ENCODE results near the gene ARHGAP15.

The ARHGAP15 gene

DNA sequence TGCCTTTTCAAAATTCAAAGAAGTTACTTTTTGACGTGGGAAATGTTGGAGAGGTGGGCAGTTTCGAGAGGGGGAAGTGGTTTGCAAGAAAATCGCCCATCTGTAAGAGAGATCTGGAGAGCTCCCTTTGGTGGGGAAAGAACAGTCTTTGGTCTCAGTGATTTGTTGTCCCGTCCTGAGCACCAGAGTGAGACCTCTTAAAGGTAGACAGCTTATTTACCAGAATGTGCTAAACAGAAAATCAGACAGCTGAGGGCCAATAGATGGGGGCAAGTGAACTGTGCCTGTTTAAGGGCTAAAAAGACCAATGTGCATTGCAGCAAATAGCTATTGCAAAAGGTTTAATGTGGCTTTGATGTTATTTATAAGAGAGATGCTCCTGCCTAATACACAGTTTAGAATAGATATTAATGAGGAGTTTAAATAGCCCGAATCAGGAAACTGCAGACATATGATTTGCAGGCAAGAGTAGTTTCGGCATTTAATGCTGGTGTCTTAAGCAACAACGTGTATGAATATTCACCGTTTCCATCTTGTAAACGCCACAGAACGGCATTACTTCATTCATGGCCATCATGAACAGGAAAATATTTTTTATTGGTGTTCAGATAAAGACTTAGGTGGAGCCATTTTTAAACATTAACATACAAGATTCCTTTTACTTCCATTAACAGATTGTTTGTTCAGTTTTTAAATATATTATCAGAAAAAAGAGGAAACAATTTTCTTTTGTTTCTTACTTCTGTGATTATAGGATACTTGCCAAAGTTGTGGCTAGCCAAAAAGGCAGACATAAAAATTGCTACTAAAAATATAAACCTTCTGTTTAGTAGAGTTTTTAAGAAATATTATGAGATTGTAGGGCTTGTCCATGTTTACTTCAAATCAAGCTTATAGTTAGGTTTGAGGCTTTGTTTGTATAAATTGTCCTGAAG is 29.6 kb downstream of the ARHGAP15 start:
- Histone ChIP-seq H3K4me1 (no peaks in the 10 kb centered on the region; the same call in 1 of the 2 replicates), H3K9me3 (no peaks in the 10 kb centered on the region), H3K36me3 (no peaks in the 10 kb centered on the region), H3K4me3 (ENCODE audit: low read depth, low read length) (no peak overlapping the region), H3K27me3 (no peaks in the 10 kb centered on the region)
- no peak for DNase-seq
- TF ChIP-seq, protein P1, sequence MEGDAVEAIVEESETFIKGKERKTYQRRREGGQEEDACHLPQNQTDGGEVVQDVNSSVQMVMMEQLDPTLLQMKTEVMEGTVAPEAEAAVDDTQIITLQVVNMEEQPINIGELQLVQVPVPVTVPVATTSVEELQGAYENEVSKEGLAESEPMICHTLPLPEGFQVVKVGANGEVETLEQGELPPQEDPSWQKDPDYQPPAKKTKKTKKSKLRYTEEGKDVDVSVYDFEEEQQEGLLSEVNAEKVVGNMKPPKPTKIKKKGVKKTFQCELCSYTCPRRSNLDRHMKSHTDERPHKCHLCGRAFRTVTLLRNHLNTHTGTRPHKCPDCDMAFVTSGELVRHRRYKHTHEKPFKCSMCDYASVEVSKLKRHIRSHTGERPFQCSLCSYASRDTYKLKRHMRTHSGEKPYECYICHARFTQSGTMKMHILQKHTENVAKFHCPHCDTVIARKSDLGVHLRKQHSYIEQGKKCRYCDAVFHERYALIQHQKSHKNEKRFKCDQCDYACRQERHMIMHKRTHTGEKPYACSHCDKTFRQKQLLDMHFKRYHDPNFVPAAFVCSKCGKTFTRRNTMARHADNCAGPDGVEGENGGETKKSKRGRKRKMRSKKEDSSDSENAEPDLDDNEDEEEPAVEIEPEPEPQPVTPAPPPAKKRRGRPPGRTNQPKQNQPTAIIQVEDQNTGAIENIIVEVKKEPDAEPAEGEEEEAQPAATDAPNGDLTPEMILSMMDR (IDR thresholded peaks at IDR 0.05; ENCODE audit: low read depth, low read length): no peak

DNA sequence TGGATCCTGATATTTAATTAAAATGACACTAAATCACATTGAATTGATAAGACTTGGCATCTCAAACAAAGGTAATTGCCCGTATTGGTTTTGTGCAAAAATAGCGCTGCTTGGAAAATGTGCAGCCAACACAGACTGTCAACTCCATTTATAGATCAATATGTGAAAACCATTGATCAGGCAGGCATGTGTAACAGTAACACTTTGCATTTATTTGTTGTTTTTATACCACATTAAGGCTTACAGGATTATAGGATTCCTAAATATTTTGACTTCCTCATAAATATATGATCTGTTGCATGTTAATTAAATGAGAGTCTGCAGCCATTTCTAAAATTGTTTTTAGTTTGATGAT is 30.2 kb downstream of the ARHGAP15 start:
- Histone ChIP-seq H3K9me3 (no peaks in the 10 kb centered on the region), H3K36me3 (no peaks in the 10 kb centered on the region), H3K4me1 (no peaks in the 10 kb centered on the region; the same call in 1 of the 2 replicates), H3K27me3 (no peaks in the 10 kb centered on the region), H3K4me3 (ENCODE audit: low read depth, low read length) (no peak overlapping the region)
- DNase-seq: no peak
- TF ChIP-seq, protein P1 (IDR thresholded peaks at IDR 0.05; ENCODE audit: low read depth, low read length): no peak

DNA sequence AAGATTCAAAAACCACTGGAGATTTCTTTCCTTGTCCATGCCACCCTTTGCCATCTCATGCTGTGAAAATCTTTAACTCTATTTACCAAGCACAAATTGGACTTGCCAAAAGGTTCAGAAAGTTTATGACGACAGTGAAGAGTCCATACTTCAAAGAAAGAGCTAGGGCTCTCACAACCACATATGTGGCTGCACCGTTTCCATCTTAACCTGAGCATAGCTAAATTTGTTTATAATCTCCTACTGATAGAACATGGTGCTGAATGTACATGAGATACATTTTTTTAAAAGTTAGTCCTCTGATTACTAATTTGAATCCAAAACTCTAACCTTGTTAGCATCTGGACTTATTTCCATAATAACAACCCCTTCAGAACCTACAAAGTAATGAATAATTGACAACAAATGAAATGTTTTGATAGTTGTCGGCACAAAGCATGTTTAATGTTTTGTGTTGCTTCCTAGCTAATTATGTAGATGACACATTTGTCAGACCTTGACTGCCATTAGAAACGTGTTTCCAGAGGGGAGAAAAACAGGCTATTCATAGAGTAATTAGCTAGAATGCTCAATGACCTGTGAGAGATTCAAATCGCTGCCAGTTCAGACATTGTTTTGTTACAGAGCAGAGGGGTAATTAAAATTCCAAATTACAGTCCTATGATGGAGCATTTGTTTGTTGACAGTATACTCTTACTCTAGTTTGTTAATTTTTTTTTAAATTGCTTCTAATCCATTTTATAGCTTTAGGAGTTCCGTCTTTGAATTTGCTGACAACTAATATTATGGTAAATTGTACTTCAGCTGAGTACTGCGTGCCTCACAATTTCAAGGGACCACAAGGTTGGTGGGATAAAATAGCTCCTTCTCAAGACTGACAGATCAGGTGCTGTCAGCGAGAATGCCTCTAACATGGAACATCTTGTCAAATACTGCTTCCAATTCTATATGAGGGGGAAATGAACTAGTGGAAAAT is 31.8 kb downstream of the ARHGAP15 start:
- no peaks in the 10 kb centered on the region for H3K36me3 ChIP-seq
- TF ChIP-seq, protein P1 (IDR thresholded peaks at IDR 0.05; ENCODE audit: low read depth, low read length): no peak
- no peak overlapping the region for H3K4me3 ChIP-seq (ENCODE audit: low read depth, low read length)
- no peak for DNase-seq
- no peaks in the 10 kb centered on the region for H3K27me3 ChIP-seq
- no peaks in the 10 kb centered on the region; the same call in 1 of the 2 replicates for H3K4me1 ChIP-seq
- H3K9me3 ChIP-seq: no peaks in the 10 kb centered on the region

DNA sequence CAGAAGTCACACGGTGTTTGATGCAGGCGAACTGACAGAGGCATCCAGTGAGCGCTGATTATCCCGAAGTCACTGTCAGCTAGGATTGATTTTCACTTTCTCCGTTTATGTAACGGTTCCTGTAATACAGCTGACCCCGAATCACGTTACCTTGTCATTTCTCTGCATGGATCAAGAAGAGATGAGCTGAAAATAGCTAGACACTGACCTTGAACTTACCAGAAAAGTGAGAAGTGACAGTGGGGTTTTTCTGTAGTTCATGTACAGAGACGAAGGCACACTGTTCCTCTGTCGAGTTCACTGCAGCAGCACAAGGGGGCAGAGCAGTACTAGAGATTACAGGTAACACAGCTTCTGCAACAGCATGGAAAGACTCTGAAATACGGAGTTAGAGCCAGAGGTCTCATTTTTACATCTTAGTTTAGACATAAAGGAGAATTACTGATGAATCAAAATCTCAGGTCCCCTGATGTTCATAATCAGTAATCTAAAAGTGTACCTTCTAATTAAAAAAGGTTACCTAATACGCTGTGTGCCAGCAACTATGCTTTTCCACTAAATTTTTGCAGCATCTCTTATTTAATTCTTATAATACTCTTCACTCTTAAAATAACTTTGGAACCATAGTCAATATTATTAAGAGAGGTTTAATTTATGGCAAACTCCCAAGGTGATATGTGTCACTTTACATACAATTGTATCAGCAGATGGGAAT is 33.1 kb downstream of the ARHGAP15 start:
- Histone ChIP-seq H3K4me1 (no peaks in the 10 kb centered on the region; the same call in 1 of the 2 replicates), H3K4me3 (ENCODE audit: low read depth, low read length) (no peak overlapping the region), H3K36me3 (no peaks in the 10 kb centered on the region), H3K27me3 (no peaks in the 10 kb centered on the region), H3K9me3 (no peaks in the 10 kb centered on the region)
- TF ChIP-seq, protein P1 (IDR thresholded peaks at IDR 0.05; ENCODE audit: low read depth, low read length): peak; percentile 72
- DNase-seq: peak; percentile 43

DNA sequence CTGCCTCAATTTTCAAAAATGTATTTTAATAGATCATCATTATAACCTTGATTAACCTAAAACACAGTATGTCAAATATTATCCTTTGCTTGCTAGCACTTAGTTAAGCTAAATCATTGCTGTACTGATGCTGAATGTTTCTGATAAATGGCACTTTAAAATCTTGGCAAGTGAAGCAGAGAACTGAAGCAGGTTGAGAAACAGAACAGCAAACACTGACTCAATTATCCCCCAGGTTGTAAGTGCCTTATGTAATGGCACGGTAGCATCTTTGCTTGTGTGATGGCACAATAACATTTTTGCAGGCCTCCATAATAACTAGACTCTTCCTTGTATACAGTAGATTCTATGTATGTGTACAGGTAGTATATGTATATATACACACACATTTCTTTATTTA is 33.8 kb downstream of the ARHGAP15 start:
- Histone ChIP-seq H3K27me3 (no peaks in the 10 kb centered on the region), H3K4me3 (ENCODE audit: low read depth, low read length) (no peak overlapping the region), H3K9me3 (no peaks in the 10 kb centered on the region), H3K36me3 (no peaks in the 10 kb centered on the region), H3K4me1 (no peaks in the 10 kb centered on the region; the same call in 1 of the 2 replicates)
- DNase-seq: no peak
- TF ChIP-seq, protein P1 (IDR thresholded peaks at IDR 0.05; ENCODE audit: low read depth, low read length): no peak
